ENCODE results near the gene IL31RA. TPM values are rescaled to one million over a fixed set of nuclear protein-coding genes. Genes with fewer than 3 reads are reported as not detected.
"Not testable (repeated sequence)": the region's sequence is repeated elsewhere in the genome, so short reads cannot be mapped to it uniquely, and the experiment has no call there.

IL31RA gene
- 1.2 TPM in 1 of 2 replicates, not detected in the other for total RNA-seq

GRCh38 chr5:55850839-55851674, at the start of gene IL31RA:
Gene IL31RA (plus strand): TSS chr5:55851357. CDS start chr5:55851571, 214 bp downstream.
- Histone ChIP-seq H3K4me3 (ENCODE audit: low read depth, low read length) (no peak within 1 kb of the TSS), H3K27me3 (ENCODE audit: control insufficient read depth, insufficient read depth, low read length) (no peaks in the 10 kb centered on the region), H3K36me3 (ENCODE audit: control insufficient read depth, insufficient read depth, low read length) (no peaks in the 10 kb centered on the region)
- TF ChIP-seq, protein P1, sequence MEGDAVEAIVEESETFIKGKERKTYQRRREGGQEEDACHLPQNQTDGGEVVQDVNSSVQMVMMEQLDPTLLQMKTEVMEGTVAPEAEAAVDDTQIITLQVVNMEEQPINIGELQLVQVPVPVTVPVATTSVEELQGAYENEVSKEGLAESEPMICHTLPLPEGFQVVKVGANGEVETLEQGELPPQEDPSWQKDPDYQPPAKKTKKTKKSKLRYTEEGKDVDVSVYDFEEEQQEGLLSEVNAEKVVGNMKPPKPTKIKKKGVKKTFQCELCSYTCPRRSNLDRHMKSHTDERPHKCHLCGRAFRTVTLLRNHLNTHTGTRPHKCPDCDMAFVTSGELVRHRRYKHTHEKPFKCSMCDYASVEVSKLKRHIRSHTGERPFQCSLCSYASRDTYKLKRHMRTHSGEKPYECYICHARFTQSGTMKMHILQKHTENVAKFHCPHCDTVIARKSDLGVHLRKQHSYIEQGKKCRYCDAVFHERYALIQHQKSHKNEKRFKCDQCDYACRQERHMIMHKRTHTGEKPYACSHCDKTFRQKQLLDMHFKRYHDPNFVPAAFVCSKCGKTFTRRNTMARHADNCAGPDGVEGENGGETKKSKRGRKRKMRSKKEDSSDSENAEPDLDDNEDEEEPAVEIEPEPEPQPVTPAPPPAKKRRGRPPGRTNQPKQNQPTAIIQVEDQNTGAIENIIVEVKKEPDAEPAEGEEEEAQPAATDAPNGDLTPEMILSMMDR (IDR thresholded peaks at IDR 0.05; ENCODE audit: insufficient read depth, low read length, poor library complexity, severe bottlenecking) = no peak
- DNase-seq (ENCODE audit: low read depth) = peak; percentile 64

DNA sequence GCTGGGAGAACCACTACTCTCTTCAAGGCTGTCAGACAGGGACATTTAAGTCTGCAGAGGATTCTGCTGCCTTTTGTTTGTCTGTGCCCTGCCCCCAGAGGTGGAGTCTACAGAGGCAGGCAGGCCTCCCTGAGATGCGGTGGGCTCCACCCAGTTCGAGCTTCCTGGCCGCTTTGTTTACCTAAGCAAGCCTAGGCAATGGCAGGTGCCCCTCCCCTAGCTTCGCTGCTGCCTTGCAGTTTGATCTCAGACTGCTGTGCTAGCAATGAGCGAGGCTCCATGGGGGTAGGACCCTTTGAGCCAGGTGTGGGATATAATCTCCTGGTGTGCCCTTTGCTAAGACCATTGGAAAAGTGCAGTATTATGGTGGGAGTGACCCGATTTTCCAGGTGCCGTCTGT, 42.3 kb upstream of the IL31RA start:
- not testable (repeated sequence) for H3K36me3 ChIP-seq (ENCODE audit: control insufficient read depth, insufficient read depth, low read length); H3K4me3 ChIP-seq (ENCODE audit: low read depth, low read length); H3K27me3 ChIP-seq (ENCODE audit: control insufficient read depth, insufficient read depth, low read length); DNase-seq (ENCODE audit: low read depth)

GRCh38 chr5:55815939-55816338, 35.2 kb upstream of the IL31RA start:
- not testable (repeated sequence) for H3K36me3 ChIP-seq (ENCODE audit: control insufficient read depth, insufficient read depth, low read length); DNase-seq (ENCODE audit: low read depth); H3K27me3 ChIP-seq (ENCODE audit: control insufficient read depth, insufficient read depth, low read length); H3K4me3 ChIP-seq (ENCODE audit: low read depth, low read length)

DNA sequence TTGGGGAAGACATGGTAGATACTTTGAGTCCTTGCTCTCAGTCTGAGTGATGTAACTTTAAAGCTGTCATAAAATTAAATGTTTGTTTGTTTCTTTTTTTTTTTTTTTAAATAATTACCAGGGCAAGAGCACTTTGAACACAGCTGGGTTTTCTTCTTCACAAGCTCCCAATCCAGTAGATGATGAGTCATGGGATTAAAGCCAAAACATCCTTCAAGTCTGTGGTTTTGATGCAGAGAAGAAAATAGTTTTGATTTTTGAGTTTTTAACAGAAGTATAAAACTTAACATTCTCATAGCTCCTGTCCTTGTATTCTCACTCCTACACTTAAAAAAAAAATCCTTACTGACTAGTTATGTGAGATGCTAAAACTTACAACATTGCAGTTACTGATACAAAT, 34.8 kb upstream of the IL31RA start:
- H3K36me3 ChIP-seq (ENCODE audit: control insufficient read depth, insufficient read depth, low read length) = no peaks in the 10 kb centered on the region
- TF ChIP-seq, protein P1 (IDR thresholded peaks at IDR 0.05; ENCODE audit: insufficient read depth, low read length, poor library complexity, severe bottlenecking) = no peak
- no peaks in the 10 kb centered on the region for H3K27me3 ChIP-seq (ENCODE audit: control insufficient read depth, insufficient read depth, low read length)
- no peak overlapping the region for H3K4me3 ChIP-seq (ENCODE audit: low read depth, low read length)
- peak; percentile 38 for DNase-seq (ENCODE audit: low read depth)

- no peak for DNase-seq (ENCODE audit: low read depth)
Observed at GRCh38 chr5:55817030-55817429, 34.1 kb upstream of the IL31RA start.

DNA sequence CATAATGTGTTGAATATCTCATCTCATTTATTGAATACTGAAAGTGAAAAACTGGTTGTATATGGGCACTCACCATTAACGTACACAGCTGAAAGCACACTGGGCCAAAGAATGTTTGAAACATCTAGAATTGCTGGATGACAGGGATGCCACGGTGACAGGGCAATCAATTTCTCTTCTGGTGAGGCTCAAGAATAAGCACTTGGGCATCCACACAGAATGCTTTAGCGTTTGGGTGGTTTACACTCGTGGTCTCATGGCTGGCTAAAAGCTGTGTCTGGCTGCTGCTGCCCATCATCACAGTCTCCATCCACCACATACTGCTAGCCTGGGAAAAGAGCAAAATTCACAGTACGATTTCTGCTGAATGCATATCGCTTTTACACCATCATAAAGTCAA, 30.7 kb upstream of the IL31RA start:
- TF ChIP-seq, protein P1 (IDR thresholded peaks at IDR 0.05; ENCODE audit: insufficient read depth, low read length, poor library complexity, severe bottlenecking) = no peak
- no peak for DNase-seq (ENCODE audit: low read depth)
- Histone ChIP-seq H3K36me3 (ENCODE audit: control insufficient read depth, insufficient read depth, low read length) (no peaks in the 10 kb centered on the region), H3K4me3 (ENCODE audit: low read depth, low read length) (no peak overlapping the region), H3K27me3 (ENCODE audit: control insufficient read depth, insufficient read depth, low read length) (no peaks in the 10 kb centered on the region)

More at GRCh38 chr5:55817030-55817429, 34.1 kb upstream of the IL31RA start:
- no peak overlapping the region for H3K4me3 ChIP-seq (ENCODE audit: low read depth, low read length)
- H3K36me3 ChIP-seq (ENCODE audit: control insufficient read depth, insufficient read depth, low read length) = no peaks in the 10 kb centered on the region
- H3K27me3 ChIP-seq (ENCODE audit: control insufficient read depth, insufficient read depth, low read length) = no peaks in the 10 kb centered on the region
- TF ChIP-seq, protein P1 (IDR thresholded peaks at IDR 0.05; ENCODE audit: insufficient read depth, low read length, poor library complexity, severe bottlenecking) = no peak

Data from kidney epithelial cell (primary cell).